AG09319 (cell line): ENCODE data around the gene FSHB.

ENCODE experiments used
- DNase-seq: peaks from one replicate; pipeline ENCODE4 v3.0.0-alpha.2; 2010; ENCODE audit warnings: low read depth; ENCODE audit errors: extremely low read depth
- CTCF ChIP-seq: IDR thresholded peaks from 2 replicates; pipeline ENCODE4 v1.5.1; 2011; ENCODE audit warnings: low read depth, mild to moderate bottlenecking, inconsistent platforms, low read length, moderate library complexity

The FSHB gene

GRCh38 chr11:30206249-30206996, 24.4 kb upstream of the FSHB start:
- DNase-seq, result no peak
- no peak for TF ChIP-seq CTCF

- TF ChIP-seq CTCF, result no peak
- DNase-seq, result no peak
These were observed 20.5 kb upstream of the FSHB start for GRCh38 chr11:30210357-30210756.

GRCh38 chr11:30216534-30216933, 14.3 kb upstream of the FSHB start:
- no peak for DNase-seq
- TF ChIP-seq CTCF, result no peak

GRCh38 chr11:30218278-30218677, 12.5 kb upstream of the FSHB start:
- no peak for TF ChIP-seq CTCF
- no peak for DNase-seq

- no peak for DNase-seq
- TF ChIP-seq CTCF, result no peak
These were observed 5.2 kb upstream of the FSHB start for GRCh38 chr11:30225642-30226041.

- no peak for DNase-seq
- TF ChIP-seq CTCF, result no peak
These were observed 2.4 kb upstream of the FSHB start for GRCh38 chr11:30228323-30228884.

GRCh38 chr11:30239025-30239424, 8.2 kb downstream of the FSHB start:
- DNase-seq, result no peak

More at GRCh38 chr11:30239025-30239424, 8.2 kb downstream of the FSHB start:
- no peak for TF ChIP-seq CTCF
